ENCODE results near the gene DCST2. TPM values are rescaled to one million over a fixed set of nuclear protein-coding genes. Genes with fewer than 3 reads are reported as not detected.

Gene DCST2
- total and polyA plus RNA-seq, 9 of the 15 experiments (the other 6 are each of a cell fraction or from before 2014, with no cell fraction given), result 0.09 to 0.49 (median 0.11) TPM; not detected in 3

DNA sequence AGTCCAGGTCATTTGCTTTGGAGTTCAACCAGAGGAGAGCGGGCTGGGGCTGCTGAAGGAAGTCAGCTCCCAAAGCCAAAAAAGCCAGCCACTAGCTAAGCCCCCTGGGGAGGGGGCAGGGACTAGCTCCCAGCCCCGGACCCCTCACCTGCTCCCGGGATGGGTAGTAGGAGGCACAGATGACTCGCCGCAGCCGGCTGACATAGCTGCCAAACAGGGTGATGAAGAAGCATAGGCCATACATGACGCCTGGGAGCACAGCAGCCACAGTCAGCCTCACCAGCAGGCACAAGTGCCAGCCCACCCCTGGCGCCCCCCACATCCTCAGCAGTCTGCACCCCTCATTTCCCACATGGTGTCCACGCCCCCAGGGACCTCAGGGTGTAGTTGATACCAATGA is 7.4 kb downstream of the DCST2 start (continued):
- TF ChIP-seq, protein P1, sequence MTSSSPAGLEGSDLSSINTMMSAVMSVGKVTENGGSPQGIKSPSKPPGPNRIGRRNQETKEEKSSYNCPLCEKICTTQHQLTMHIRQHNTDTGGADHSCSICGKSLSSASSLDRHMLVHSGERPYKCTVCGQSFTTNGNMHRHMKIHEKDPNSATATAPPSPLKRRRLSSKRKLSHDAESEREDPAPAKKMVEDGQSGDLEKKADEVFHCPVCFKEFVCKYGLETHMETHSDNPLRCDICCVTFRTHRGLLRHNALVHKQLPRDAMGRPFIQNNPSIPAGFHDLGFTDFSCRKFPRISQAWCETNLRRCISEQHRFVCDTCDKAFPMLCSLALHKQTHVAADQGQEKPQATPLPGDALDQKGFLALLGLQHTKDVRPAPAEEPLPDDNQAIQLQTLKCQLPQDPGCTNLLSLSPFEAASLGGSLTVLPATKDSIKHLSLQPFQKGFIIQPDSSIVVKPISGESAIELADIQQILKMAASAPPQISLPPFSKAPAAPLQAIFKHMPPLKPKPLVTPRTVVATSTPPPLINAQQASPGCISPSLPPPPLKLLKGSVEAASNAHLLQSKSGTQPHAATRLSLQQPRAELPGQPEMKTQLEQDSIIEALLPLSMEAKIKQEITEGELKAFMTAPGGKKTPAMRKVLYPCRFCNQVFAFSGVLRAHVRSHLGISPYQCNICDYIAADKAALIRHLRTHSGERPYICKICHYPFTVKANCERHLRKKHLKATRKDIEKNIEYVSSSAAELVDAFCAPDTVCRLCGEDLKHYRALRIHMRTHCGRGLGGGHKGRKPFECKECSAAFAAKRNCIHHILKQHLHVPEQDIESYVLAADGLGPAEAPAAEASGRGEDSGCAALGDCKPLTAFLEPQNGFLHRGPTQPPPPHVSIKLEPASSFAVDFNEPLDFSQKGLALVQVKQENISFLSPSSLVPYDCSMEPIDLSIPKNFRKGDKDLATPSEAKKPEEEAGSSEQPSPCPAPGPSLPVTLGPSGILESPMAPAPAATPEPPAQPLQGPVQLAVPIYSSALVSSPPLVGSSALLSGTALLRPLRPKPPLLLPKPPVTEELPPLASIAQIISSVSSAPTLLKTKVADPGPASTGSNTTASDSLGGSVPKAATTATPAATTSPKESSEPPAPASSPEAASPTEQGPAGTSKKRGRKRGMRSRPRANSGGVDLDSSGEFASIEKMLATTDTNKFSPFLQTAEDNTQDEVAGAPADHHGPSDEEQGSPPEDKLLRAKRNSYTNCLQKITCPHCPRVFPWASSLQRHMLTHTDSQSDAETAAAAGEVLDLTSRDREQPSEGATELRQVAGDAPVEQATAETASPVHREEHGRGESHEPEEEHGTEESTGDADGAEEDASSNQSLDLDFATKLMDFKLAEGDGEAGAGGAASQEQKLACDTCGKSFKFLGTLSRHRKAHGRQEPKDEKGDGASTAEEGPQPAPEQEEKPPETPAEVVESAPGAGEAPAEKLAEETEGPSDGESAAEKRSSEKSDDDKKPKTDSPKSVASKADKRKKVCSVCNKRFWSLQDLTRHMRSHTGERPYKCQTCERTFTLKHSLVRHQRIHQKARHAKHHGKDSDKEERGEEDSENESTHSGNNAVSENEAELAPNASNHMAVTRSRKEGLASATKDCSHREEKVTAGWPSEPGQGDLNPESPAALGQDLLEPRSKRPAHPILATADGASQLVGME (CRISPR knock-in tag; IDR thresholded peaks at IDR 0.05), result no peak
- TF ChIP-seq CHAMP1 (IDR thresholded peaks at IDR 0.05) (no peak), GTF2F1 (IDR thresholded peaks at IDR 0.05; ENCODE audit: low read depth, low read length) (no peak), NCOA6 (IDR thresholded peaks at IDR 0.05) (no peak), RB1 (IDR thresholded peaks at IDR 0.05; ENCODE audit: low read depth) (no peak)
- TF ChIP-seq, protein P2, sequence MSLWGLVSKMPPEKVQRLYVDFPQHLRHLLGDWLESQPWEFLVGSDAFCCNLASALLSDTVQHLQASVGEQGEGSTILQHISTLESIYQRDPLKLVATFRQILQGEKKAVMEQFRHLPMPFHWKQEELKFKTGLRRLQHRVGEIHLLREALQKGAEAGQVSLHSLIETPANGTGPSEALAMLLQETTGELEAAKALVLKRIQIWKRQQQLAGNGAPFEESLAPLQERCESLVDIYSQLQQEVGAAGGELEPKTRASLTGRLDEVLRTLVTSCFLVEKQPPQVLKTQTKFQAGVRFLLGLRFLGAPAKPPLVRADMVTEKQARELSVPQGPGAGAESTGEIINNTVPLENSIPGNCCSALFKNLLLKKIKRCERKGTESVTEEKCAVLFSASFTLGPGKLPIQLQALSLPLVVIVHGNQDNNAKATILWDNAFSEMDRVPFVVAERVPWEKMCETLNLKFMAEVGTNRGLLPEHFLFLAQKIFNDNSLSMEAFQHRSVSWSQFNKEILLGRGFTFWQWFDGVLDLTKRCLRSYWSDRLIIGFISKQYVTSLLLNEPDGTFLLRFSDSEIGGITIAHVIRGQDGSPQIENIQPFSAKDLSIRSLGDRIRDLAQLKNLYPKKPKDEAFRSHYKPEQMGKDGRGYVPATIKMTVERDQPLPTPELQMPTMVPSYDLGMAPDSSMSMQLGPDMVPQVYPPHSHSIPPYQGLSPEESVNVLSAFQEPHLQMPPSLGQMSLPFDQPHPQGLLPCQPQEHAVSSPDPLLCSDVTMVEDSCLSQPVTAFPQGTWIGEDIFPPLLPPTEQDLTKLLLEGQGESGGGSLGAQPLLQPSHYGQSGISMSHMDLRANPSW (CRISPR knock-in tag; IDR thresholded peaks at IDR 0.05), result no peak

Data from K562 (cell line).